ENCODE data around the gene ARHGDIB.

GRCh38 chr12:14984766-14985285, 23.4 kb upstream of the ARHGDIB start:
- TF ChIP-seq SUZ12 (IDR thresholded peaks at IDR 0.05; ENCODE audit: extremely low read depth, insufficient read depth, insufficient read length) (no peak), YY1 (IDR thresholded peaks at IDR 0.05; ENCODE audit: insufficient read depth, insufficient read length) (no peak), ZNF274 (IDR thresholded peaks at IDR 0.05; ENCODE audit: low read depth, low read length) (no peak)
